ENCODE results near the gene HK1.

The HK1 gene

DNA sequence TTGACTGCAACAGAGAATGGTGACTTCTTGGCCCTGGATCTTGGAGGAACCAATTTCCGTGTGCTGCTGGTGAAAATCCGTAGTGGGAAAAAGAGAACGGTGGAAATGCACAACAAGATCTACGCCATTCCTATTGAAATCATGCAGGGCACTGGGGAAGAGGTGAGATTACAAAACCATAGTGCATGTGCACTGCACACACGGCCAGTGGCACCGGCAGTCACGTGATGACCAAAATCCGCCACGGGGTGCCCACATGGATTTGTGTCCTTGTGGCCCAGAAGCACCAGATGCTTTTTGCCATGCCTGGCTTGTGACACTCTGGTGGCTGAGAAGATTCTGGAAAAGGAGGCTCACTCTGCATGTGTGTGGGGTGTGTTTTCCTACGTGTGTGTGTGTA is 106.0 kb downstream of the HK1 start:
- no peak overlapping the region for H3K27ac Mint-ChIP-seq (ENCODE audit: low read depth)
- H3K36me3 Mint-ChIP-seq (ENCODE audit: insufficient read depth), result peaks cover 58% of the 10 kb centered on the region
- no peaks in the 10 kb centered on the region for H3K27me3 Mint-ChIP-seq
- H3K4me1 Mint-ChIP-seq, result no peaks in the 10 kb centered on the region
- DNase-seq (ENCODE audit: low spot score in 2 of 2) (no peak), ATAC-seq (replicated peaks; ENCODE audit: extremely low read depth, poor library complexity, severe bottlenecking) (no peak)
- no peak overlapping the region for H3K4me3 Mint-ChIP-seq
- no peaks in the 10 kb centered on the region for H3K9me3 Mint-ChIP-seq

DNA sequence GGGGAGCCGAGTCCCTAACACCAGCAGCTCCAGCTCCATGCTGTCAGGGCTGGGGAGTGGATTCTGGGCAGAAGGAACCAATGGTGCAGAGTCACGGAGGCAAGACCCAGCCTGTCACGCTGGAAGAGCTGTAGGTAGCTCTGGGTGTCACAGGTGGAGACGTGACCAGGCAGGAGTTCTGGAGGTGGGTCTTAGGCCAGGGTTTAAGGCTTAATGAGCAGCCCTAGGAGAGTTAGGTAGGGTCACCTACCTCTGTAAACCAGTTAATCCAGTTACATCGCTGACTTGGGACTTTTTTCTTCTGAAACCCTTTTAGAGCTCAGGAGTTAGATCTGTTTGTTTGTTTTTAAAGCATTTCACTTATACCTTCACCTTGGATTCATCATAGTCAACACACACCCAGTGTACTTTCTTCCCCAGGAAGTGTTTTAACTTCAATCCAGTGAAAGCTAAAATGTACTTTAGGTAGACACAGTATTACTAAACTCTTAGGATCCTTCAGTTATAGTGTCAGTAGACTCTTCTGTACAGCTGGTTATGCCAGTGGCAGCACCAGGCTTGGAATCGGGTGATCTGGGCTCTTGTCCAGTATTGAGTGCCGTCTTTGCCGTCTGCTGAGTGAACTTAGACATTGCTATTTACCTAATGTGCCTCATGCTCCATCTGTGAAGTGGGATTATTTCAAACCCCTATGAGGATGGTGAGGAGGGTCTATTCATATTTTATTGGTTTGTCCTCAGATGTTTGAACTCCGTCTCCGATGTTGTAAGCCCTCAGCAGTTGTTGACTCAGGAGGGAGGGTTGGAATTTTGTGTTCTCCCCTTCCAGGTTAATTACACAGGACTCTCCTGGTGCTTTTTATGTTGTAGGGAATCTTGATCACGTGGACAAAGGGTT is 107.4 kb downstream of the HK1 start:
- no peaks in the 10 kb centered on the region for H3K9me3 Mint-ChIP-seq
- no peak overlapping the region for H3K4me3 Mint-ChIP-seq
- DNase-seq (ENCODE audit: low spot score in 2 of 2) (no peak), ATAC-seq (replicated peaks; ENCODE audit: extremely low read depth, poor library complexity, severe bottlenecking) (no peak)
- peaks cover 5% of the 10 kb centered on the region for H3K4me1 Mint-ChIP-seq
- H3K36me3 Mint-ChIP-seq (ENCODE audit: insufficient read depth), result peaks cover 54% of the 10 kb centered on the region
- H3K27ac Mint-ChIP-seq (ENCODE audit: low read depth), result no peak overlapping the region
- H3K27me3 Mint-ChIP-seq, result no peaks in the 10 kb centered on the region

DNA sequence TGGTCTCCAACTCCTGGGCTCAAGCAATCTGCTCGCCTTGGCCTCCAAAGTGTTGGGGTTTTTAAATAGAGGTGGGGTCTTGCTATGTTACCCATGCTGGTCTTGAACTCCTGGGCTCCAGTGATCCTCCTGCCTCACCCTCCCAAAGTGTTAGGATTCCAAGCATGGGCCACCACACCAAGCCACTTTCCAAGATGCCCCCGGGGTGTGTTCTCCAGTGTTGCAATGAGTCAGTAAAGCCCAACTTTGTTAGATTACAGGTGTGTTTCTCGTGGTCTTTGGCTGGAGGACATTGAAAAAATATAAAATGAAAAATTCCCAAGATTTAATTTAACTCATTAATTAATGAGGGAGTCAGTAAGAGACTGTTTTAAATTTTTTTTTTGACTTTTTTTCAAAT is 109.2 kb downstream of the HK1 start:
- ATAC-seq (replicated peaks; ENCODE audit: extremely low read depth, poor library complexity, severe bottlenecking), result no peak
- peak overlapping the region; percentile 25 for H3K27ac Mint-ChIP-seq (ENCODE audit: low read depth)
- H3K36me3 Mint-ChIP-seq (ENCODE audit: insufficient read depth), result peaks cover 48% of the 10 kb centered on the region
- no peaks in the 10 kb centered on the region for H3K9me3 Mint-ChIP-seq
- no peak for DNase-seq (ENCODE audit: low spot score in 2 of 2)
- H3K4me3 Mint-ChIP-seq, result no peak overlapping the region
- H3K27me3 Mint-ChIP-seq, result no peaks in the 10 kb centered on the region
- H3K4me1 Mint-ChIP-seq, result peaks cover 5% of the 10 kb centered on the region

GRCh38 chr10:69388488-69388887 is 110.2 kb downstream of the HK1 start:
- no peak overlapping the region for H3K27ac Mint-ChIP-seq (ENCODE audit: low read depth)
- ATAC-seq (replicated peaks; ENCODE audit: extremely low read depth, poor library complexity, severe bottlenecking) (no peak), DNase-seq (ENCODE audit: low spot score in 2 of 2) (no peak)
- no peak overlapping the region for H3K4me3 Mint-ChIP-seq
- H3K27me3 Mint-ChIP-seq, result no peaks in the 10 kb centered on the region
- H3K4me1 Mint-ChIP-seq, result peaks cover 5% of the 10 kb centered on the region
- no peaks in the 10 kb centered on the region for H3K9me3 Mint-ChIP-seq
- H3K36me3 Mint-ChIP-seq (ENCODE audit: insufficient read depth), result peaks cover 49% of the 10 kb centered on the region

- Mint-ChIP-seq H3K36me3 (ENCODE audit: insufficient read depth) (peaks cover 43% of the 10 kb centered on the region), H3K9me3 (no peaks in the 10 kb centered on the region), H3K27me3 (no peaks in the 10 kb centered on the region), H3K4me3 (no peak overlapping the region), H3K27ac (ENCODE audit: low read depth) (peak overlapping the region; percentile 3), H3K4me1 (peaks cover 5% of the 10 kb centered on the region)
- DNase-seq (ENCODE audit: low spot score in 2 of 2) (no peak), ATAC-seq (replicated peaks; ENCODE audit: extremely low read depth, poor library complexity, severe bottlenecking) (no peak)
Observed at GRCh38 chr10:69389827-69390490, 111.7 kb downstream of the HK1 start.

GRCh38 chr10:69391158-69391557 is 112.9 kb downstream of the HK1 start:
- no peak overlapping the region for H3K27ac Mint-ChIP-seq (ENCODE audit: low read depth)

DNA sequence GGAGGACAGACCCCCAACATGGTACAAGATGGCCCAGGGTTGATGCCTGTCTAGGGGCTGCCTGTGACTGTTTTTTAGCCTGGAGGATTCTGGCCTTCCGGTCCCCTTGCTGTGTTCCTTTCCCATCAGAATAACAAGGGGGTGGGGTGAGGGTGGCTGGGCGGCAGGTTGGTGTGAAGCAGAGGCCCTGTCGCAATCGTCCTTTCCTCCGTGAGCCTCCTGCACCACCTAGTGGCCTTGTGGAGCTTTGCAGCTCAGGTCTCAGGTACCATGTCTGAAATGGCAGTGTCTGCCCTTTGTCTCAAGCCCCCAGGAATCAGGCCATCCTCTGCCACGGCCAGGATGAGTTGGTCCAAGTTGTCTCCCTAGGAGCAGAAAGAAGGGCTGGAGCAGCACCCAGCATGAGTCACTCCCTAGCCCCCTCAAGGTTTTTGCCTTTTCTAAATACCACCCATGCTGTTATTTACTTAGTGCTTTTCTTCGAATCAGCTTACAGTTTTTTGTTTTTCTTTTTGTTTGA is 114.2 kb downstream of the HK1 start:
- peak; percentile 90 for ATAC-seq (replicated peaks; ENCODE audit: extremely low read depth, poor library complexity, severe bottlenecking)
- peak; percentile 67 to 76 for DNase-seq (ENCODE audit: low spot score in 2 of 2)
- Mint-ChIP-seq H3K9me3 (no peaks in the 10 kb centered on the region), H3K27ac (ENCODE audit: low read depth) (peak overlapping the region; percentile 57), H3K27me3 (no peaks in the 10 kb centered on the region), H3K4me3 (no peak overlapping the region), H3K36me3 (ENCODE audit: insufficient read depth) (peaks cover 37% of the 10 kb centered on the region), H3K4me1 (peaks cover 5% of the 10 kb centered on the region)

More at GRCh38 chr10:69391158-69391557, 112.9 kb downstream of the HK1 start:
- Mint-ChIP-seq H3K4me1 (peaks cover 5% of the 10 kb centered on the region), H3K36me3 (ENCODE audit: insufficient read depth) (peaks cover 37% of the 10 kb centered on the region), H3K27me3 (no peaks in the 10 kb centered on the region), H3K4me3 (no peak overlapping the region), H3K9me3 (no peaks in the 10 kb centered on the region)
- no peak for ATAC-seq (replicated peaks; ENCODE audit: extremely low read depth, poor library complexity, severe bottlenecking)
- no peak for DNase-seq (ENCODE audit: low spot score in 2 of 2)

DNA sequence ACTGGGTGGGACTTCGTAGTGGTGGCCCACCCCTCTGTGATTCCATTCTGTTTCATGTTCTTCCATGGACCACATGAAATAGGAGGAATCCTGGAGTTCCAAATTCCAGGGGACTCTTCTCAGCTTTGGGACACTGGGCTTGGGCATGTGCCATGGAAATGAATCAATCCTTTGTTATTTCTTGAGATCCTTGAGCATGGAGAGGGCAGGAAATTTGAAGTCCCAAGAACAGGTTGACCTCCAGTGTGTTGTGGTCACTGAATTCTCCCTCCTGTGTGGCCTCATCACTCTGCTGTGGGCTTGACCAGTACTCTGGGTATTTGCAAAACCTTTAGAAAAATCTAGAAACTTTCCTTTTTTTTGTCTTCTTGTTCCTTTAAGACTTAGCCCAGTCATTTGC is 115.7 kb downstream of the HK1 start:
- Mint-ChIP-seq H3K36me3 (ENCODE audit: insufficient read depth) (peaks cover 28% of the 10 kb centered on the region), H3K27ac (ENCODE audit: low read depth) (no peak overlapping the region), H3K4me1 (peaks cover 5% of the 10 kb centered on the region), H3K4me3 (no peak overlapping the region), H3K9me3 (no peaks in the 10 kb centered on the region), H3K27me3 (no peaks in the 10 kb centered on the region)
- no peak for ATAC-seq (replicated peaks; ENCODE audit: extremely low read depth, poor library complexity, severe bottlenecking)
- DNase-seq (ENCODE audit: low spot score in 2 of 2), result no peak

GRCh38 chr10:69397972-69398371 is 119.7 kb downstream of the HK1 start:
- DNase-seq (ENCODE audit: low spot score in 2 of 2) (no peak), ATAC-seq (replicated peaks; ENCODE audit: extremely low read depth, poor library complexity, severe bottlenecking) (no peak)
- Mint-ChIP-seq H3K9me3 (no peaks in the 10 kb centered on the region), H3K27ac (ENCODE audit: low read depth) (no peak overlapping the region), H3K27me3 (no peaks in the 10 kb centered on the region), H3K36me3 (ENCODE audit: insufficient read depth) (peaks cover 33% of the 10 kb centered on the region), H3K4me3 (no peak overlapping the region), H3K4me1 (no peaks in the 10 kb centered on the region)

GRCh38 chr10:69398466-69398865 is 120.2 kb downstream of the HK1 start:
- H3K4me3 Mint-ChIP-seq, result no peak overlapping the region
- ATAC-seq (replicated peaks; ENCODE audit: extremely low read depth, poor library complexity, severe bottlenecking) (no peak), DNase-seq (ENCODE audit: low spot score in 2 of 2) (no peak)
- H3K27me3 Mint-ChIP-seq, result no peaks in the 10 kb centered on the region
- no peak overlapping the region for H3K27ac Mint-ChIP-seq (ENCODE audit: low read depth)
- H3K36me3 Mint-ChIP-seq (ENCODE audit: insufficient read depth), result peaks cover 34% of the 10 kb centered on the region
- no peaks in the 10 kb centered on the region for H3K9me3 Mint-ChIP-seq
- H3K4me1 Mint-ChIP-seq, result no peaks in the 10 kb centered on the region

DNA sequence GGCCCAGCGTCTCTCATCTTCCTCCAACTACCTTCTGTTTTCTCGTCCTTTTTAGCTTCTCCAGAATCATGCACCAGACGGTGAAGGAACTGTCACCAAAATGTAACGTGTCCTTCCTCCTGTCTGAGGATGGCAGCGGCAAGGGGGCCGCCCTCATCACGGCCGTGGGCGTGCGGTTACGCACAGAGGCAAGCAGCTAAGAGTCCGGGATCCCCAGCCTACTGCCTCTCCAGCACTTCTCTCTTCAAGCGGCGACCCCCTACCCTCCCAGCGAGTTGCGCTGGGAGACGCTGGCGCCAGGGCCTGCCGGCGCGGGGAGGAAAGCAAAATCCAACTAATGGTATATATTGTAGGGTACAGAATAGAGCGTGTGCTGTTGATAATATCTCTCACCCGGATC is 122.6 kb downstream of the HK1 start:
- DNase-seq (ENCODE audit: low spot score in 2 of 2) (no peak), ATAC-seq (replicated peaks; ENCODE audit: extremely low read depth, poor library complexity, severe bottlenecking) (no peak)
- H3K4me3 Mint-ChIP-seq, result no peak overlapping the region
- no peak overlapping the region for H3K27ac Mint-ChIP-seq (ENCODE audit: low read depth)
- no peaks in the 10 kb centered on the region for H3K9me3 Mint-ChIP-seq
- no peaks in the 10 kb centered on the region for H3K4me1 Mint-ChIP-seq
- peaks cover 28% of the 10 kb centered on the region for H3K36me3 Mint-ChIP-seq (ENCODE audit: insufficient read depth)
- no peaks in the 10 kb centered on the region for H3K27me3 Mint-ChIP-seq

GRCh38 chr10:69401416-69401815 is 123.1 kb downstream of the HK1 start:
- DNase-seq (ENCODE audit: low spot score in 2 of 2) (no peak), ATAC-seq (replicated peaks; ENCODE audit: extremely low read depth, poor library complexity, severe bottlenecking) (no peak)
- H3K36me3 Mint-ChIP-seq (ENCODE audit: insufficient read depth), result peaks cover 28% of the 10 kb centered on the region
- no peaks in the 10 kb centered on the region for H3K27me3 Mint-ChIP-seq
- H3K27ac Mint-ChIP-seq (ENCODE audit: low read depth), result no peak overlapping the region
- no peak overlapping the region for H3K4me3 Mint-ChIP-seq
- H3K4me1 Mint-ChIP-seq, result peaks cover 2% of the 10 kb centered on the region
- H3K9me3 Mint-ChIP-seq, result no peaks in the 10 kb centered on the region

DNA sequence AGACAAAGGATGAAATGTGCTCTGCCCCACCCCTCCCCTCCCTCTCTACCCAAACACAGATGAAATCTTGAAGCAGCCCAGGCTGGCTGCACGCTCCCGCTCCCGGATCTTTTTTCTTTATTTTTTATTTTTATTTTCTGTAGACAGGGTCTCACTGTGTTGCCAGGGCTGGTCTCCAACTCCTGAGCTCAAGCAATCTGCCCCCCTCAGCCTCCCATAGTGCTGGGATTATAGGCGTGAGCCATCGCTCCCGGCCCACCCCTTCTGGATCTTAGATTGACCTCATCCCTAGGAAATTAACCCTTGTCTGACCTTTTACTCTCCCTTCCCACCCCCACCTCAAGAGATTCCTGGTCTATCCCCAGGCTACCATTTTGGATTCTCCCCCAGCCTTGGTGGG is 124.1 kb downstream of the HK1 start:
- Mint-ChIP-seq H3K4me3 (no peak overlapping the region), H3K4me1 (peaks cover 6% of the 10 kb centered on the region), H3K27me3 (no peaks in the 10 kb centered on the region), H3K9me3 (no peaks in the 10 kb centered on the region), H3K27ac (ENCODE audit: low read depth) (peak overlapping the region; percentile 55), H3K36me3 (ENCODE audit: insufficient read depth) (peaks cover 21% of the 10 kb centered on the region)
- DNase-seq (ENCODE audit: low spot score in 2 of 2) (no peak), ATAC-seq (replicated peaks; ENCODE audit: extremely low read depth, poor library complexity, severe bottlenecking) (no peak)
